Endothelial cell of umbilical vein (primary cell): ENCODE data around the gene NR3C2.

ENCODE experiments used
- CTCF ChIP-seq, 2 donors: IDR thresholded peaks; 1 replicate in 1 of 2; 2 replicates in 1 of 2; pipeline ENCODE4 v1.5.1; 2011; ENCODE audit warnings: low read length in 2 of 2, mild to moderate bottlenecking in 2 of 2, moderate library complexity in 2 of 2, control low read depth in 1 of 2, inconsistent platforms in 1 of 2, low read depth in 1 of 2; ENCODE audit not compliant: insufficient read depth in 1 of 2; ENCODE audit errors: extremely low read depth in 1 of 2
- EZH2 ChIP-seq: IDR thresholded peaks from 2 replicates; pipeline ENCODE4 v1.6.1; 2012; ENCODE audit warnings: borderline replicate concordance, low read depth, mild to moderate bottlenecking, moderate library complexity, low read length, inconsistent platforms; ENCODE audit not compliant: severe bottlenecking
- GATA2 ChIP-seq: IDR thresholded peaks from 2 replicates; pipeline ENCODE4 v1.7.0; 2011; ENCODE audit warnings: low read depth, mild to moderate bottlenecking, moderate library complexity, mixed read lengths, low read length; ENCODE audit not compliant: insufficient read length, insufficient read depth
- POLR2A ChIP-seq: IDR thresholded peaks from 2 replicates; pipeline ENCODE4 v1.6.1; 2012; ENCODE audit warnings: low read depth, mild to moderate bottlenecking, control low read depth, low read length
- POLR2AphosphoS5 ChIP-seq: IDR thresholded peaks from 2 replicates; pipeline ENCODE4 v1.6.1; 2012; ENCODE audit warnings: low read depth, mild to moderate bottlenecking, control low read depth, low read length, moderate library complexity; ENCODE audit not compliant: insufficient read depth

- no peak for TF ChIP-seq CTCF (IDR thresholded peaks at IDR 0.05; ENCODE audit: extremely low read depth in 1 of 2, insufficient read depth in 1 of 2, low read depth in 1 of 2, low read length in 2 of 2)
- TF ChIP-seq GATA2: no peak
- TF ChIP-seq POLR2AphosphoS5: no peak
- no peak for TF ChIP-seq POLR2A
- TF ChIP-seq EZH2: no peak
These were observed 238.0 kb downstream of the NR3C2 start for GRCh38 chr4:148204171-148204570.
